ENCODE data around the gene SRD5A1. TPM values are rescaled to one million over a fixed set of nuclear protein-coding genes. Genes with fewer than 3 reads are reported as not detected.
A peak's percentile ranks its signal among the peaks of the same experiment; 100 is the strongest.

The SRD5A1 gene
- polyA plus RNA-seq, 2 of the 4 experiments (the other 2 are of a cell fraction) = 9.7 to 25.4 TPM

DNA sequence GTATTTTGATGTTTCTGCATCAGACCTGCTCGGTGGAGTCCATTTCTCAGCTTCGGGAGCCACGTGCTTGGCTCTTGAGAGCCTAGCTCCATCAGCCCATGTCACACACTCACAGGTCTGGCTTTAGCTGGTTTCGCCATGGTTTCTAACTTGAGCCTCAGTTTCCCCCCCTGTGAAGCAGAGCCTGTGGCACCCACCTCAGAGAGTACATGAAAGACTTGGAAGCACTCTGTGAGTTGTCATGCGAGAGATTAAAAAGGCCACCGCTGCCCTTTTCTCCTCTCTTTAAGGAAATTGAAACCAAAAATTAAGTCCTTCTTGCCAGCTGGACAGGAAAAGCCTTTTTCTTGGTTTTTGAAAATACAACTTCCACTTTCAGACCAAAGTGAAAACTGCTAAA, 88.8 kb downstream of the SRD5A1 start:
- peak overlapping the region; percentile 9; the same call in 1 of the 3 replicates for H3K4me2 ChIP-seq
- FAIRE-seq (no peak), DNase-seq (ENCODE audit: low read depth in 1 of 2, low spot score in 1 of 2) (no peak), ATAC-seq (no peak)
- ChIA-PET CTCF (no interaction called here), POLR2A (no interaction called here)
- H3K27ac ChIP-seq = 0 out of 6 replicates have a peak overlapping the region, but pooled peaks of 1 of the 2 experiments have one; percentile 19
- 95% methylated on average over 6 of the region's 6 CpGs for WGBS (ENCODE audit: missing lambda C conversion rate)
- H3K4me1 ChIP-seq = peaks cover 21% of the 10 kb centered on the region
- TF ChIP-seq TFCP2L1 (CRISPR knock-in tag; IDR thresholded peaks at IDR 0.05) = no peak
- no peak for TF ChIP-seq RAD21 (conservative IDR thresholded peaks at IDR 0.05 in 1 of 2, IDR thresholded peaks at IDR 0.05 in 1 of 2)
- TF ChIP-seq, protein P1, sequence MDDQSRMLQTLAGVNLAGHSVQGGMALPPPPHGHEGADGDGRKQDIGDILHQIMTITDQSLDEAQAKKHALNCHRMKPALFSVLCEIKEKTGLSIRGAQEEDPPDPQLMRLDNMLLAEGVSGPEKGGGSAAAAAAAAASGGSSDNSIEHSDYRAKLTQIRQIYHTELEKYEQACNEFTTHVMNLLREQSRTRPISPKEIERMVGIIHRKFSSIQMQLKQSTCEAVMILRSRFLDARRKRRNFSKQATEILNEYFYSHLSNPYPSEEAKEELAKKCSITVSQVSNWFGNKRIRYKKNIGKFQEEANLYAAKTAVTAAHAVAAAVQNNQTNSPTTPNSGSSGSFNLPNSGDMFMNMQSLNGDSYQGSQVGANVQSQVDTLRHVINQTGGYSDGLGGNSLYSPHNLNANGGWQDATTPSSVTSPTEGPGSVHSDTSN (IDR thresholded peaks at IDR 0.05) = no peak
- TF ChIP-seq CHD2 (IDR thresholded peaks at IDR 0.05; ENCODE audit: low read length, partially characterized antibody) = no peak
- TF ChIP-seq PHF8 (IDR thresholded peaks at IDR 0.05; ENCODE audit: borderline replicate concordance, low read depth) = no peak
- TF ChIP-seq, protein P2, sequence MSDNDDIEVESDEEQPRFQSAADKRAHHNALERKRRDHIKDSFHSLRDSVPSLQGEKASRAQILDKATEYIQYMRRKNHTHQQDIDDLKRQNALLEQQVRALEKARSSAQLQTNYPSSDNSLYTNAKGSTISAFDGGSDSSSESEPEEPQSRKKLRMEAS (IDR thresholded peaks at IDR 0.05) = no peak
- no peak for TF ChIP-seq FOSL2 (IDR thresholded peaks at IDR 0.05)
- TF ChIP-seq FOSL2 (CRISPR knock-in tag; IDR thresholded peaks at IDR 0.05) = no peak
- TF ChIP-seq GATA3 (IDR thresholded peaks at IDR 0.05; ENCODE audit: borderline replicate concordance) = no peak
- no peak for TF ChIP-seq MAZ (IDR thresholded peaks at IDR 0.05; ENCODE audit: borderline replicate concordance, low read depth, low read length)
- no peak for TF ChIP-seq SMC3 (IDR thresholded peaks at IDR 0.05)
- TF ChIP-seq BHLHE40 (IDR thresholded peaks at IDR 0.05; ENCODE audit: low read depth, low read length) = no peak
- no peak for TF ChIP-seq EHF (CRISPR knock-in tag; IDR thresholded peaks at IDR 0.05)
- TF ChIP-seq, protein P3, sequence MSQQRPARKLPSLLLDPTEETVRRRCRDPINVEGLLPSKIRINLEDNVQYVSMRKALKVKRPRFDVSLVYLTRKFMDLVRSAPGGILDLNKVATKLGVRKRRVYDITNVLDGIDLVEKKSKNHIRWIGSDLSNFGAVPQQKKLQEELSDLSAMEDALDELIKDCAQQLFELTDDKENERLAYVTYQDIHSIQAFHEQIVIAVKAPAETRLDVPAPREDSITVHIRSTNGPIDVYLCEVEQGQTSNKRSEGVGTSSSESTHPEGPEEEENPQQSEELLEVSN (IDR thresholded peaks at IDR 0.05; ENCODE audit: borderline replicate concordance, low read depth) = no peak
- no peak for TF ChIP-seq TP53 (CRISPR knock-in tag; IDR thresholded peaks at IDR 0.05)
- no peak for TF ChIP-seq CEBPB (IDR thresholded peaks at IDR 0.05)
- TF ChIP-seq ESRRA (IDR thresholded peaks at IDR 0.05; ENCODE audit: borderline replicate concordance, low read length) = no peak
- TF ChIP-seq, protein P4, sequence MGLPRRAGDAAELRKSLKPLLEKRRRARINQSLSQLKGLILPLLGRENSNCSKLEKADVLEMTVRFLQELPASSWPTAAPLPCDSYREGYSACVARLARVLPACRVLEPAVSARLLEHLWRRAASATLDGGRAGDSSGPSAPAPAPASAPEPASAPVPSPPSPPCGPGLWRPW (IDR thresholded peaks at IDR 0.05) = no peak
- no peak overlapping the region for H3K4me3 ChIP-seq
- no peaks in the 10 kb centered on the region for H3K9me3 ChIP-seq

DNA sequence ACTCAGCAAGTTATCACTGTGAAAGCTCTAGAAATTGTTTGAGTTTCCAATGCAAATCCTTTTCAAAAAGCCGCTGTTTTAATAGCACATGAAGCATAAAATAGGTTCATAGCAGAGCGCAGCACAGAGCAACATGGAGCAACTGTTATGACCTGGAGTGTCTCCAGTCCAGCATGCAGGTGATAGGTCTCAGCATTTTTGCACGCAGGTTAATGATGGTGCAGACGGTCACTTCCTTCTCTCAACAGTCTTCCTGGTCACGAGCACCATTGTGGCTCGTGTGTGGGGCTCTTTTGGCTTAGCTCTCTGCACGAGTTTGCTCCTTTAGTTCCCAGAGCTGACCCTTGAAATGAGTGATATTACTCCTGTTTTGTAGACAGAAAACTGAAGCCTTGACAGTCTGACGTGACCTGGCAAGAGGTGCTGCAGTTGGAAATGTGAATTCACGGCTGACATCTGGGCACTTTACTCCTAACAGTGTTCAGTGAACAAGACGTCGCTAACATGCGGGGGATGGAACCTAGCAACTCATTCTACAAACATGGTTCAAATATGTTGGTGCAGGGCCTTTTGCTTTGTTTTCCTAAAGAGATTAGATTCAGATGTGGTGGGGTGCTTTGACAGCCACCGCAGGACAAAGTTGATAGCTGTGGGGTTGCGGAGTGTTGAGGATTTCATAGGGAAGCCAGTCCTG, 90.0 kb downstream of the SRD5A1 start:
- FAIRE-seq = no peak

More for the DNA sequence above, 90.0 kb downstream of the SRD5A1 start:
- Histone ChIP-seq H3K4me1 (peaks cover 18% of the 10 kb centered on the region), H3K4me2 (no peak overlapping the region), H3K4me3 (no peak overlapping the region), H3K9me3 (no peaks in the 10 kb centered on the region), H3K27ac (no peak overlapping the region)
- POLR2A ChIA-PET = no interaction called here
- DNase-seq (ENCODE audit: low read depth in 1 of 2, low spot score in 1 of 2) = no peak
- CTCF ChIA-PET = no interaction called here
- WGBS (ENCODE audit: missing lambda C conversion rate) = 90% methylated on average over 14 of the region's 14 CpGs
- TF ChIP-seq, protein P5, sequence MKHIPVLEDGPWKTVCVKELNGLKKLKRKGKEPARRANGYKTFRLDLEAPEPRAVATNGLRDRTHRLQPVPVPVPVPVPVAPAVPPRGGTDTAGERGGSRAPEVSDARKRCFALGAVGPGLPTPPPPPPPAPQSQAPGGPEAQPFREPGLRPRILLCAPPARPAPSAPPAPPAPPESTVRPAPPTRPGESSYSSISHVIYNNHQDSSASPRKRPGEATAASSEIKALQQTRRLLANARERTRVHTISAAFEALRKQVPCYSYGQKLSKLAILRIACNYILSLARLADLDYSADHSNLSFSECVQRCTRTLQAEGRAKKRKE (CRISPR knock-in tag; IDR thresholded peaks at IDR 0.05; ENCODE audit: low read depth) = no peak
- TF ChIP-seq NR3C1 (IDR thresholded peaks at IDR 0.05) = no peak
- no peak for TF ChIP-seq RAD21 (conservative IDR thresholded peaks at IDR 0.05 in 1 of 2, IDR thresholded peaks at IDR 0.05 in 1 of 2)
- TF ChIP-seq, protein P6, sequence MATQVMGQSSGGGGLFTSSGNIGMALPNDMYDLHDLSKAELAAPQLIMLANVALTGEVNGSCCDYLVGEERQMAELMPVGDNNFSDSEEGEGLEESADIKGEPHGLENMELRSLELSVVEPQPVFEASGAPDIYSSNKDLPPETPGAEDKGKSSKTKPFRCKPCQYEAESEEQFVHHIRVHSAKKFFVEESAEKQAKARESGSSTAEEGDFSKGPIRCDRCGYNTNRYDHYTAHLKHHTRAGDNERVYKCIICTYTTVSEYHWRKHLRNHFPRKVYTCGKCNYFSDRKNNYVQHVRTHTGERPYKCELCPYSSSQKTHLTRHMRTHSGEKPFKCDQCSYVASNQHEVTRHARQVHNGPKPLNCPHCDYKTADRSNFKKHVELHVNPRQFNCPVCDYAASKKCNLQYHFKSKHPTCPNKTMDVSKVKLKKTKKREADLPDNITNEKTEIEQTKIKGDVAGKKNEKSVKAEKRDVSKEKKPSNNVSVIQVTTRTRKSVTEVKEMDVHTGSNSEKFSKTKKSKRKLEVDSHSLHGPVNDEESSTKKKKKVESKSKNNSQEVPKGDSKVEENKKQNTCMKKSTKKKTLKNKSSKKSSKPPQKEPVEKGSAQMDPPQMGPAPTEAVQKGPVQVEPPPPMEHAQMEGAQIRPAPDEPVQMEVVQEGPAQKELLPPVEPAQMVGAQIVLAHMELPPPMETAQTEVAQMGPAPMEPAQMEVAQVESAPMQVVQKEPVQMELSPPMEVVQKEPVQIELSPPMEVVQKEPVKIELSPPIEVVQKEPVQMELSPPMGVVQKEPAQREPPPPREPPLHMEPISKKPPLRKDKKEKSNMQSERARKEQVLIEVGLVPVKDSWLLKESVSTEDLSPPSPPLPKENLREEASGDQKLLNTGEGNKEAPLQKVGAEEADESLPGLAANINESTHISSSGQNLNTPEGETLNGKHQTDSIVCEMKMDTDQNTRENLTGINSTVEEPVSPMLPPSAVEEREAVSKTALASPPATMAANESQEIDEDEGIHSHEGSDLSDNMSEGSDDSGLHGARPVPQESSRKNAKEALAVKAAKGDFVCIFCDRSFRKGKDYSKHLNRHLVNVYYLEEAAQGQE (IDR thresholded peaks at IDR 0.05) = no peak
- TF ChIP-seq PHF8 (IDR thresholded peaks at IDR 0.05; ENCODE audit: borderline replicate concordance, low read depth) = no peak
- no peak for TF ChIP-seq CBX8 (IDR thresholded peaks at IDR 0.05)
- TF ChIP-seq, protein P7, sequence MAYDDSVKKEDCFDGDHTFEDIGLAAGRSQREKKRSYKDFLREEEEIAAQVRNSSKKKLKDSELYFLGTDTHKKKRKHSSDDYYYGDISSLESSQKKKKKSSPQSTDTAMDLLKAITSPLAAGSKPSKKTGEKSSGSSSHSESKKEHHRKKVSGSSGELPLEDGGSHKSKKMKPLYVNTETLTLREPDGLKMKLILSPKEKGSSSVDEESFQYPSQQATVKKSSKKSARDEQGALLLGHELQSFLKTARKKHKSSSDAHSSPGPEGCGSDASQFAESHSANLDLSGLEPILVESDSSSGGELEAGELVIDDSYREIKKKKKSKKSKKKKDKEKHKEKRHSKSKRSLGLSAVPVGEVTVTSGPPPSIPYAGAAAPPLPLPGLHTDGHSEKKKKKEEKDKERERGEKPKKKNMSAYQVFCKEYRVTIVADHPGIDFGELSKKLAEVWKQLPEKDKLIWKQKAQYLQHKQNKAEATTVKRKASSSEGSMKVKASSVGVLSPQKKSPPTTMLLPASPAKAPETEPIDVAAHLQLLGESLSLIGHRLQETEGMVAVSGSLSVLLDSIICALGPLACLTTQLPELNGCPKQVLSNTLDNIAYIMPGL (CRISPR knock-in tag; IDR thresholded peaks at IDR 0.05; ENCODE audit: borderline replicate concordance) = no peak
- TF ChIP-seq ZC3H11A (IDR thresholded peaks at IDR 0.05) = no peak
- TF ChIP-seq POLR2AphosphoS2 (conservative IDR thresholded peaks at IDR 0.05; ENCODE audit: low read length) = no peak
- TF ChIP-seq CBX2 (IDR thresholded peaks at IDR 0.05; ENCODE audit: borderline replicate concordance, low read depth) = no peak
- no peak for TF ChIP-seq CHD4 (IDR thresholded peaks at IDR 0.05; ENCODE audit: borderline replicate concordance)
- no peak for TF ChIP-seq NPAS2 (CRISPR knock-in tag; IDR thresholded peaks at IDR 0.05; ENCODE audit: borderline replicate concordance)
- TF ChIP-seq, protein P2 (IDR thresholded peaks at IDR 0.05) = no peak
- no peak for TF ChIP-seq FOXS1 (CRISPR knock-in tag; IDR thresholded peaks at IDR 0.05)
- TF ChIP-seq SMC3 (IDR thresholded peaks at IDR 0.05) = no peak
- ATAC-seq = no peak

Data from A549 (cell line).